Aorta (tissue), 5 donors: ENCODE data around the gene MVP. TPM values are rescaled to one million over a fixed set of nuclear protein-coding genes. Genes with fewer than 3 reads are reported as not detected.
"Not testable (repeated sequence)": the region's sequence is repeated elsewhere in the genome, so short reads cannot be mapped to it uniquely, and the experiment has no call there.

Experiments used
- ATAC-seq: fragments of 200-7000 bp; cut with Tn5 transposase; one replicate; pipeline ENCODE4 v1.9.1; 2022; ENCODE audit warnings: moderate library complexity; ENCODE audit not compliant: low FRiP score
- DNase-seq, 2 donors: peaks; one replicate each; pipeline ENCODE4 v3.0.0-alpha.2; 2020
- H3K27ac ChIP-seq, 2 donors: one replicate each; pipeline ENCODE4 v1.5.1; 2013; ENCODE audit warnings: low read length in 2 of 2, mild to moderate bottlenecking in 2 of 2, moderate library complexity in 2 of 2, control low read depth in 1 of 2, inconsistent platforms in 1 of 2, low read depth in 1 of 2
- H3K27me3 ChIP-seq, 2 donors: one replicate each; pipeline ENCODE4 v1.6.1; 2013; ENCODE audit warnings: control low read depth in 1 of 2, low read length in 1 of 2, mild to moderate bottlenecking in 1 of 2, moderate library complexity in 1 of 2; ENCODE audit not compliant: insufficient read depth in 2 of 2, control insufficient read depth in 1 of 2
- H3K36me3 ChIP-seq, 2 donors: one replicate each; pipeline ENCODE4 v1.6.1; 2013; ENCODE audit warnings: control low read depth in 1 of 2, low read length in 1 of 2, mild to moderate bottlenecking in 1 of 2; ENCODE audit not compliant: insufficient read depth in 2 of 2, control insufficient read depth in 1 of 2
- H3K4me1 ChIP-seq, 2 donors: one replicate each; pipeline ENCODE4 v1.6.1; 2013; ENCODE audit warnings: low read length in 2 of 2, control low read depth in 1 of 2, mild to moderate bottlenecking in 1 of 2, moderate library complexity in 1 of 2; ENCODE audit not compliant: insufficient read depth in 2 of 2, control insufficient read depth in 1 of 2
- H3K4me3 ChIP-seq, 2 donors: one replicate each; pipeline ENCODE4 v1.5.1; 2013; ENCODE audit warnings: low read length in 2 of 2, control low read depth in 1 of 2, mild to moderate bottlenecking in 1 of 2
- H3K9me3 ChIP-seq: one replicate; pipeline ENCODE4 v1.6.1; 2013; ENCODE audit warnings: mild to moderate bottlenecking, low read length; ENCODE audit not compliant: control insufficient read depth
- WGBS, 2 donors: extraction: QIAGEN DNeasy Blood & Tissue Kit; methylation state at CpG; one replicate each; pipeline ENCODE4 v1.1.7; 2013; 5-methylcytosine and 5-hydroxymethylcytosine counted together
- intact Hi-C, 2 donors: fragments of 100-400 bp; cut with DNase I; formaldehyde crosslinking; loops; one replicate each; pipeline versions ENCODE4 v1.14.2 to v1.15.0; 2022
- long read RNA-seq, 2 donors: library from polyadenylated mRNA; unstranded; transcript quantifications; one replicate each; pipeline ENCODE4 v2.0.0, GENCODE V29; 2020 to 2021
- polyA plus RNA-seq, 2 donors: library from polyadenylated mRNA; stranded (reverse); fragments of 200-250 nt; gene quantifications; one replicate each; pipeline ENCODE4 v1.2.3, GENCODE V29; 2013
- total RNA-seq, 2 donors: library from RNA; stranded (reverse); fragmentation: NEBNext Ultra II Directional; extraction: Animal tissue kit (Norgen Biotek cat#: 25700); gene quantifications; one replicate each; pipeline ENCODE4 v1.2.1, GENCODE V29; 2021
- donor health status: healthy with polysubstance abuse.
- donor health status: Bipolar disorder and iron deficiency.
- donor health status: DM: no; HTN: no; CAD: no.
- donor health status: DM: no; HTN: no; CAD: no.
- donor health status: DM: yes; HTN: yes; CAD: no.

Gene MVP
- total RNA-seq: 100 to 1,000 TPM; 138 to 184 TPM
- polyA plus RNA-seq: 100 to 1,000 TPM in 1 of 2 donors, 10 to 100 TPM in 1; 76.8 to 186 TPM
- long read RNA-seq, donor 1, transcript MVP-202 (15 exons, 2,925 nt): minor isoform, 111 of 890 reads
- long read RNA-seq, donor 1, transcript MVP-201 (15 exons, 2,870 nt): major isoform, 466 of 890 reads
- long read RNA-seq, donor 1, partial matches to known transcripts: 281 of 890 reads
- long read RNA-seq, donor 1, other reads (novel, unspliced or antisense): 32 of 890 reads
- long read RNA-seq, donor 2, transcript MVP-202 (15 exons, 2,925 nt): minor isoform, 14 of 169 reads
- long read RNA-seq, donor 2, transcript MVP-201 (15 exons, 2,870 nt): major isoform, 52 of 169 reads
- long read RNA-seq, donor 2, partial matches to known transcripts: 91 of 169 reads
- long read RNA-seq, donor 2, other reads (novel, unspliced or antisense): 12 of 169 reads

DNA sequence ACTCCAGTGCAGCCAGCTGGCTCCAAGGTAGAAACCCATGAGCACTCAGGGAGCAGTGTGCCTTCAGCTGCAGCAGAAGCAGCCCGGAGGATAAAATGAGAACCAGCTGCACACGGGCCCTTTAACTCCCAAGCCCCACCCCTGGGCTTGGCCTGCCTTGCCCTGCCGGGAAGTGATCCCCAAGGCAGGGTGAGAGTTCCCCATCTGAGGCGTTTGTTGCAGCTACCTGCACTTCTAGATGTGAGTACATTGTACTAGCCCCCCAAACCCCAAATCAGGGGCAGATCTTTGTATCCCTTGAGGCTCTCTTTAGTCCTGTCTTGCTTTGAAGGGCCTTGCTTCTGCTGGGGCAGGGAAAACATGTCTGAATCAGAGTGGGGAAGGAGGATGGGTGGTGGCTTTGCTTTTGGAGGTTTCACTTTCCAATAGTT is at the start of gene MVP:
MVP (plus strand) TSS at position 192 of the 431 bp plus-strand sequence. CDS start 10,088 bp downstream, outside the sequence.
- peaks cover 0 to 3% of the 10 kb centered on the region in 2 donors for H3K4me1 ChIP-seq
- H3K36me3 ChIP-seq: no peaks in the 10 kb centered on the region
- DNase-seq (peak; percentile 84 to 87), ATAC-seq (peak; percentile 62)
- intact Hi-C loops: loop anchor here in 1 of 2 donors (5.0 to 10.0 kb wide), 2 partner anchors 42 to 115 kb away; partner anchors contain the start of gene CDIPT
- 0 to 2% methylated on average over 4 of the region's 4 CpGs for WGBS, 2 donors
- no peaks in the 10 kb centered on the region for H3K27me3 ChIP-seq
- peak within 1 kb of the TSS; percentile 79 to 89 for H3K4me3 ChIP-seq
- H3K9me3 ChIP-seq: no peaks in the 10 kb centered on the region
- peak within 1 kb of the TSS; percentile 68 to 86 for H3K27ac ChIP-seq

DNA sequence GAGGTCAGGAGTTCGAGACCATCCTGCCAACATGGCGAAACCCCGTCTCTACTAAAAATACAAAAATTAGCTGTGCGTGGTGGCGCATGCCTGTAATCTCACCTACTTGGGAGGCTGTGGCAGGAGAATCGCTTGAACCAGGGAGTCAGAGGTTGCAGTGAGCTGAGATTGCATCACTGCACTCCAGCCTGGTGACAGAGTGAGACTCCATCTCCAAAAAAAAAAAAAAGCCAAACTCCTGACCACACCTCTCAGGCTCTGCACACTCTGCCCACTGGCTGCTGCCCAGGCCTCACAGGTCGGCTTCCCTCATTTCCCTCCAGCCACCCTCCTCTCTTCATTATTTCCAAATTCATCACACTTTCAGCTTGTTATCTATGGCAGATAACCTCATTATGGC is 47.9 kb upstream of the MVP start:
- H3K4me1 ChIP-seq, DNase-seq, H3K9me3 ChIP-seq, H3K27me3 ChIP-seq, H3K4me3 ChIP-seq, H3K27ac ChIP-seq, H3K36me3 ChIP-seq, ATAC-seq, intact Hi-C loops: not testable (repeated sequence)
- 82 to 87% methylated on average over 7 of the region's 7 CpGs for WGBS, 2 donors

DNA sequence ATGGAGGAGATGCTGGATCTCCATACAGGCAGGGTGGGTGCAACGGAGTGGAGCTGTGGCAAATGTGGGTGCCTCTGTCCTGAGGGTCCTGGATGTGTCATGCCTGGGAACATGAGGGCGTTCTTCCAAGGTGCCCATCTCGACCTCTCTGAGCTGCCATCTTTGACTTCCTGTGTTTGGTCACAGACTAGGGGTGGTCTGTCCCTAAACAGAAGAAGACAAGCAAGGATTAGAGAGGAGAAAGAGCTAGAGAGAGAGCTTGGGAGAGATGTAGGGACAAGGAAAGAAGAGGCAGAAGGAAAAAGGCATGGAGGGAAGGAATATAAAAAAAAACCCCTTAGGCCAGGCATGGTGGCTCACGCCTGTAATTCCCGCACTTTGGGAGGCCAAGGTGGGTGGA is 45.5 kb upstream of the MVP start:
- no peak for DNase-seq
- Histone ChIP-seq H3K4me3 (no peak overlapping the region), H3K27ac (no peak overlapping the region), H3K9me3 (no peaks in the 10 kb centered on the region), H3K36me3 (no peaks in the 10 kb centered on the region), H3K4me1 (no peaks in the 10 kb centered on the region), H3K27me3 (no peaks in the 10 kb centered on the region)
- intact Hi-C loops: no loop called here
- 89 to 90% methylated on average over 5 of the region's 5 CpGs for WGBS, 2 donors
- ATAC-seq: no peak

DNA sequence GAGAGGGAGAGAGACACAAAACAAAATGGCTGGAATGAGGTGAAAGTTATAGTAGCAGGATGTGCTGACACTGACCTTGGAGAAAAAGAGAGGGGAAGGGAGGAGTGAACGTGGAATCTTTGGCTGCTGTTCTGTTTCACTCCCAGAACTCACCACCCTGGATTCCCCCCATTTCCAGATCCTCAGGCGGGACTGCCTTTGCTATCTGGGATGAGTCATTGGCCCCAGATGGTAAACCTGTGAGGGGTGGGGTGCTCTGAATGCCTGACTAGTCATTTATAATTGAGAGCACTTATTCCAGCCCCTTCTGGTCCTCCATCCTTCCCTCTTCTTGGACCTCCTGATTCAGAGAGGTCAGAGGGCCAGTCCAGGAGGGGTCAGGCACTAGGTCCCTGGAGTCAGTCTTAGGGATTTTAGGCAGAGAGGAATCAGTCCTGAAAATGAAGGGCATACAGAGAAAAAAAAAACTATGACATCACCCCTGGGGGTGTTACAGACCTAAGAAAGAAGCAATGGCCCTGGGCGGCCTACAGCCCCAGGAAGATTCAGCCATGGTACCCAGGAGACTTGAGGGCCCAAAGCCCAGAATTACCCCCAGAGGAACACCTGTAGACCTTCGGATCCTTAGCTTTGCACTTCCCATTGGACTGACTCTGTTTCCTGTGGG is 44.4 kb upstream of the MVP start:
- H3K36me3 ChIP-seq: no peaks in the 10 kb centered on the region
- ATAC-seq (no peak), DNase-seq (no peak)
- 77 to 85% methylated on average over 4 of the region's 4 CpGs for WGBS, 2 donors
- H3K4me1 ChIP-seq: no peaks in the 10 kb centered on the region
- intact Hi-C loops: no loop called here
- no peak overlapping the region for H3K4me3 ChIP-seq
- H3K9me3 ChIP-seq: no peaks in the 10 kb centered on the region
- H3K27me3 ChIP-seq: no peaks in the 10 kb centered on the region
- no peak overlapping the region for H3K27ac ChIP-seq

DNA sequence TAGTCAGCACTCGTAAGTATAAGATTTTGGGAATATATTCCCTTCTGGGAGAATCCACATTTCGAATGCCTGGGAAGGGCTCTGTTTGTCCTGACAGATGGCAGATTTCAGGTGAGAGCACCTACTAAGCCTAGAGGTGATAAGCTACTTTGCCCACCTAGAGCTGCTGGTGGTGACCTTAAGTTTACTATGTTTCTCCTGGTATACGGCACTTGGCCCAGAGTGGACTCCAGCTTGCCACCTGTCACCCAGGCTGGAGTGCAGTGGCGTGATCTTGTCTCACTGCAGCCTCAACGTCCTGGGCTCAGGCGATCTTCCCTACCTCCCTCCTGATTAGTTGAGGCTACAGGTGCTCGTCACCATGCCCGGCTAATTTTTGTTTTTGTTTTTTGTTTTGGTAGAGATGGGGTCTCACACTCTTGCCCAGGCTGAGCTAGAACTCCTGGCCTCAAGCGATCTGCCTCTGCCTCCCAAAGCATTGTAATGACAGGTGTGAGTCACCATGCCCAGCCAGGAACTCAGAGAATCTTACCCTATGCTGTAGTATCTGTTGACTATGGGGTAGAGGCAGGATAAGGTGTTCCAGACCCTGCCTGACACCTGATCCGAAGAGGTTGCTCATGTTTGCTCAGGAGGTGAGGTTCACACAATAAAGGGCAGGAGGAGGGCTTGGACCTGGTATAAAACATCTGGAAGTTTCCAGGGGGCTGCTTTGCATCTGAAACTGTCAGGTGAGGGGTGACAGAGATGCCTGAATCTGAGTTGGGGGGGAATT is 42.5 kb upstream of the MVP start, which contains the start of gene ZG16:
ZG16 (plus strand) TSS at position 681 of the 775 bp plus-strand sequence. CDS start 1,011 bp downstream, outside the sequence.
- no peaks in the 10 kb centered on the region for H3K9me3 ChIP-seq
- no peak within 1 kb of the TSS for H3K4me3 ChIP-seq
- no peaks in the 10 kb centered on the region for H3K4me1 ChIP-seq
- H3K27ac ChIP-seq: no peak within 1 kb of the TSS
- no peaks in the 10 kb centered on the region for H3K27me3 ChIP-seq
- DNase-seq (no peak), ATAC-seq (no peak)
- WGBS, 2 donors: 69 to 73% methylated on average over 10 of the region's 10 CpGs
- H3K36me3 ChIP-seq: no peaks in the 10 kb centered on the region
- intact Hi-C loops: no loop called here

DNA sequence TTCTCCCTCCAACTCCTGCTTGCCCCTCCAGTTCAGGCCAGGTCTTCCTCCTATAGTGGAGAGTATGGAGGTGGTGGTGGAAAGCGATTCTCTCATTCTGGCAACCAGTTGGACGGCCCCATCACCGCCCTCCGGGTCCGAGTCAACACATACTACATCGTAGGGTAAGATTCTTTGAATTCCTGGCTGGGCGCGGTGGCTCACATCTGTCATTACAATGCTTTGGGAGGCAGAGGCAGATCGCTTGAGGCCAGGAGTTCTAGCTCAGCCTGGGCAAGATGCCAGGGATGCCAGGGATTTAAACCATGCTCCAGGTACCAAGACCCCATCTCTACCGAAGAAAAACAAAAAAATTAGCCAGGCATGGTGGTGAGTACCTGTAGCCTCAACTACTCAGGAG is 40.8 kb upstream of the MVP start:
- H3K27ac ChIP-seq: no peak overlapping the region
- H3K27me3 ChIP-seq: no peaks in the 10 kb centered on the region
- no peak overlapping the region for H3K4me3 ChIP-seq
- intact Hi-C loops: no loop called here
- no peaks in the 10 kb centered on the region for H3K36me3 ChIP-seq
- 23 to 34% methylated on average over 10 of the region's 10 CpGs for WGBS, 2 donors
- H3K4me1 ChIP-seq: no peaks in the 10 kb centered on the region
- H3K9me3 ChIP-seq: no peaks in the 10 kb centered on the region
- ATAC-seq (no peak), DNase-seq (no peak)

DNA sequence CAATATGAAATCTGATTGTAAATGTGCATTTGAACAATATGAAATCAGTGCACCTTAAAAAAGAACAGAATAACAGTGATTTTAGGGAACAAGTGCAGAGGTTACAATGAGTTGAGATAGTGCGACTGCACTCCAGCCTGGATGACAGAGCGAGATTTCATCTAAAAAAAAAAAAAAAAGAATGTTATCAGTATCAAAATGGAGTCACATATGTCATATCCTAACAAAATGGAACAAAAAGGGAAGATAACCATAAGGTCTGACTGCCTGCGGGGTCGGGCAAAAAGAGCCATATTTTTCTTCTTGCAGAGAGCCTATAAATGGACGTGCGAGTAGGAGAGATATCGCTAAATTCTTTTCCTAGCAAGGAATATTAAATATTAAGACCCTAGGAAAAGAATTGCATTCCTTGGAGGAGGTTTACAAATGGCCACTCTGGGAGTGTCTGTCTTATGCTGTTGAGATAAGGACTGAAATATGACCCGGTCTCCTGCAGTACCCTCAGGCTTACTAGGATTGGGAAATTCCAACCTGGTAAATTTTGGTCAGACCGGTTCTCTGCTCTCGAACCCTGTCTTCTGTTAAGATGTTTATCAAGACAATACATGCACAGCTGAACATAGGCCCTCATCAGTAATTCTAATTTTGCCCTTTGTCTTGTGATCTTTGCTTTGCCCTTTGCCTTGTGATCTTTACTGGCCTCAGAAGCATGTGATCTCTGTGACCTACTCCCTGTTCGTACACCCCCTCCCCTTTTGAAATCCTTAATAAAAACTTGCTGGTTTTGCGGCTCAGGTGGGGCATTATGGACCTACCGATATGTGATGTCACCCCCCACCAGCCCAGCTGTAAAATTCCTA is 36.9 kb upstream of the MVP start:
- WGBS, 2 donors: 49 to 54% methylated on average over 13 of the region's 13 CpGs
- H3K9me3 ChIP-seq, intact Hi-C loops, DNase-seq, H3K36me3 ChIP-seq, H3K4me1 ChIP-seq, H3K27me3 ChIP-seq, H3K27ac ChIP-seq, H3K4me3 ChIP-seq, ATAC-seq: not testable (repeated sequence)

DNA sequence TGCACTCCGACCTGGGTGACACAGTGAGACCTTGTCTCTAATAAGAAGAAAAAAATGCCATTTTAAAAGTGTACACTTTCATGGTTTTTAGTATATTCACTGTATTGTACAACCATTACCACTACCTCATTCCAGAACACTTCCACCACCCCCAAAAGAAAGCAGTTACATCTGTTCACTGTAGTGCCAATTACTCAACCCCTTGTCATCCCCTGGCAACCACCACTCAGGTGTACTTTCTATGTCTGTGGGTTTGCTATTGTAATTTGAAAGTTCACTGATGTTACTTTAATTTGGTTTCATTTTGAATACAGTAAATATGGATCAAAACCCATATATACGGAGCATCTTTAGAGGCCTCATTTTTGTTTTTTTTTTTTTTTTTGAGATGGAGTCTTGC is 36.1 kb upstream of the MVP start:
- H3K27me3 ChIP-seq: no peaks in the 10 kb centered on the region
- no peak overlapping the region for H3K27ac ChIP-seq
- 92 to 100% methylated on average over 2 of the region's 2 CpGs for WGBS, 2 donors
- H3K4me3 ChIP-seq: no peak overlapping the region
- no peak for ATAC-seq
- no peaks in the 10 kb centered on the region for H3K4me1 ChIP-seq
- no peak for DNase-seq
- no peaks in the 10 kb centered on the region for H3K9me3 ChIP-seq
- intact Hi-C loops: no loop called here
- H3K36me3 ChIP-seq: no peaks in the 10 kb centered on the region
